ENCODE measurements around the gene PSAP.

- TF ChIP-seq CTCF (IDR thresholded peaks at IDR 0.05) (no peak), EZH2 (IDR thresholded peaks at IDR 0.05) (no peak)
These were observed 34.6 kb downstream of the PSAP start for GRCh38 chr10:71816421-71816851.
